GDM1 (cell line): Measurements from ENCODE around the gene CHKB.
A peak's percentile ranks its signal among the peaks of the same experiment; 100 is the strongest.
"Not testable (repeated sequence)": the region's sequence is repeated elsewhere in the genome, so short reads cannot be mapped to it uniquely, and the experiment has no call there.

Source experiments
- DNase-seq: peaks from one replicate; lab custom pipeline; 2025; lab: John Stamatoyannopoulos, UW

The CHKB gene

GRCh38 chr22:50582493-50583293 lies at the start of gene CHKB:
Gene CHKB, minus strand, starts transcription at chr22:50582849. Its CDS starts 68 bp downstream, at chr22:50582781.
- DNase-seq, result peak; percentile 96

- DNase-seq, result no peak
Observed at GRCh38 chr22:50630376-50630775, 47.7 kb upstream of the CHKB start.

GRCh38 chr22:50628543-50629134 lies 46.0 kb upstream of the CHKB start:
- DNase-seq, result no peak

GRCh38 chr22:50627642-50628542 lies 45.2 kb upstream of the CHKB start, which contains the start of gene ARSA:
Gene ARSA, minus strand, starts transcription at chr22:50628152. Its CDS starts 373 bp downstream, at chr22:50627779.
- DNase-seq, result peak; percentile 71

- no peak for DNase-seq
Observed at GRCh38 chr22:50626850-50627641, 44.4 kb upstream of the CHKB start.

- DNase-seq, result no peak
Observed at GRCh38 chr22:50626314-50626849, 43.7 kb upstream of the CHKB start.

- DNase-seq, result no peak
Observed at GRCh38 chr22:50625568-50626313, 43.1 kb upstream of the CHKB start.

GRCh38 chr22:50625131-50625567 lies 42.5 kb upstream of the CHKB start:
- DNase-seq, result no peak

GRCh38 chr22:50624347-50625130 lies 41.9 kb upstream of the CHKB start:
- DNase-seq, result no peak

GRCh38 chr22:50622723-50623327 lies 40.2 kb upstream of the CHKB start:
- DNase-seq, result no peak

- no peak for DNase-seq
Observed at GRCh38 chr22:50621948-50622722, 39.5 kb upstream of the CHKB start.

- peak; percentile 61 for DNase-seq
Observed at GRCh38 chr22:50621356-50621880, 38.8 kb upstream of the CHKB start.

- DNase-seq, result peak; percentile 74
Observed at GRCh38 chr22:50620593-50621355, 38.1 kb upstream of the CHKB start.

- DNase-seq, result not testable (repeated sequence)
Observed at GRCh38 chr22:50614296-50614695, 31.6 kb upstream of the CHKB start.

GRCh38 chr22:50613291-50613981 lies 30.8 kb upstream of the CHKB start:
- DNase-seq, result no peak

- DNase-seq, result no peak
Observed at GRCh38 chr22:50612528-50613221, 30.0 kb upstream of the CHKB start.
